A549 treated with AZD9567 at 1 μM for 4 hours (cell line): ENCODE measurements around the gene EIF3J. TPM values are rescaled to one million over a fixed set of nuclear protein-coding genes. Genes with fewer than 3 reads are reported as not detected.

Experiments used
- total RNA-seq: library from RNA; stranded (reverse); fragments of 200-300 nt; extraction: Qiagen RNA extraction; gene quantifications from 5 replicates; pipeline ENCODE4 v1.2.3, GENCODE V29; 2022; ENCODE audit not compliant: insufficient read depth

EIF3J gene
- total RNA-seq = 84.0 to 115 TPM (median 88.6 TPM) in 5 replicates

GRCh38 chr15:44536962-44537734, at the start of gene EIF3J:
Gene EIF3J (plus strand): TSS chr15:44537147. CDS start chr15:44537195, 48 bp downstream.

Other genes starting within 250 kb of the EIF3J start
- gene GOLM2, start 248.4 kb upstream of the EIF3J start, total RNA-seq = 20.1 to 38.3 TPM (median 25.6 TPM) in 5 replicates
- 11.3 to 28.6 TPM (median 16.0 TPM) in 5 replicates for gene CTDSPL2, start 109.5 kb upstream of the EIF3J start, total RNA-seq
- 7.5 to 30.6 TPM (median 8.7 TPM) in 5 replicates for gene SPG11, start 126.5 kb downstream of the EIF3J start, total RNA-seq
- 0.11 to 0.17 TPM (median 0.15 TPM) in 3 of 5 replicates, not detected in the others for gene PATL2, start 174.2 kb downstream of the EIF3J start, total RNA-seq
- gene B2M, start 174.4 kb downstream of the EIF3J start, total RNA-seq = 411 to 463 TPM (median 437 TPM) in 5 replicates
- gene TRIM69, start 199.4 kb downstream of the EIF3J start, total RNA-seq = 1.8 to 4.8 TPM (median 4.6 TPM) in 5 replicates